ENCODE results near the gene ECSIT.

GRCh38 chr19:11461453-11461852, 67.5 kb downstream of the ECSIT start:
- TF ChIP-seq CTCF (IDR thresholded peaks at IDR 0.05), result no peak
- TF ChIP-seq SIN3A (IDR thresholded peaks at IDR 0.05; ENCODE audit: borderline replicate concordance, insufficient read depth, low read depth, low read length), result no peak
- TF ChIP-seq POLR2AphosphoS5 (IDR thresholded peaks at IDR 0.05; ENCODE audit: low read depth, low read length), result no peak
- TF ChIP-seq REST (IDR thresholded peaks at IDR 0.05; ENCODE audit: insufficient read depth in 1 of 2, low read depth in 2 of 2, low read length in 1 of 2), result no peak
- TF ChIP-seq TCF7L2 (IDR thresholded peaks at IDR 0.05; ENCODE audit: low read depth, low read length), result no peak
